ENCODE measurements around the gene WDR74. TPM values are rescaled to one million over a fixed set of nuclear protein-coding genes. Genes with fewer than 3 reads are reported as not detected.
A peak's percentile ranks its signal among the peaks of the same experiment; 100 is the strongest.

Gene WDR74
- total and polyA plus RNA-seq, 2 of the 13 experiments (the other 11 are each of a cell fraction or from before 2014, with no cell fraction given) = 77.0 to 83.3 TPM

- TF ChIP-seq, protein P1, sequence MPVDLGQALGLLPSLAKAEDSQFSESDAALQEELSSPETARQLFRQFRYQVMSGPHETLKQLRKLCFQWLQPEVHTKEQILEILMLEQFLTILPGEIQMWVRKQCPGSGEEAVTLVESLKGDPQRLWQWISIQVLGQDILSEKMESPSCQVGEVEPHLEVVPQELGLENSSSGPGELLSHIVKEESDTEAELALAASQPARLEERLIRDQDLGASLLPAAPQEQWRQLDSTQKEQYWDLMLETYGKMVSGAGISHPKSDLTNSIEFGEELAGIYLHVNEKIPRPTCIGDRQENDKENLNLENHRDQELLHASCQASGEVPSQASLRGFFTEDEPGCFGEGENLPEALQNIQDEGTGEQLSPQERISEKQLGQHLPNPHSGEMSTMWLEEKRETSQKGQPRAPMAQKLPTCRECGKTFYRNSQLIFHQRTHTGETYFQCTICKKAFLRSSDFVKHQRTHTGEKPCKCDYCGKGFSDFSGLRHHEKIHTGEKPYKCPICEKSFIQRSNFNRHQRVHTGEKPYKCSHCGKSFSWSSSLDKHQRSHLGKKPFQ (CRISPR knock-in tag; IDR thresholded peaks at IDR 0.05; ENCODE audit: insufficient replicate concordance) = peak; percentile 4
- TF ChIP-seq ZNF543 (CRISPR knock-in tag; IDR thresholded peaks at IDR 0.05) (no peak), KMT2A (CRISPR knock-in tag; IDR thresholded peaks at IDR 0.05) (peak; percentile 8; the same call in 1 of the 2 replicates), DMAP1 (CRISPR knock-in tag; IDR thresholded peaks at IDR 0.05) (no peak), ZNF761 (CRISPR knock-in tag; conservative IDR thresholded peaks at IDR 0.05) (0 out of 2 replicates have a peak, but pooled peaks have one; percentile 7), ZNF879 (CRISPR knock-in tag; IDR thresholded peaks at IDR 0.05) (no peak), STAG1 (CRISPR knock-in tag; IDR thresholded peaks at IDR 0.05) (no peak), RCOR2 (CRISPR knock-in tag; IDR thresholded peaks at IDR 0.05) (no peak), ZNF468 (CRISPR knock-in tag; IDR thresholded peaks at IDR 0.05) (0 out of 2 replicates have a peak, but pooled peaks have one; percentile 6), ZNF883 (CRISPR knock-in tag; IDR thresholded peaks at IDR 0.05; ENCODE audit: not compliant biosample characterization) (no peak), ZNF251 (CRISPR knock-in tag; IDR thresholded peaks at IDR 0.05) (no peak), SMAD9 (CRISPR knock-in tag; IDR thresholded peaks at IDR 0.05) (peak; percentile 13; the same call in 1 of the 2 replicates), RBAK (CRISPR knock-in tag; IDR thresholded peaks at IDR 0.05) (no peak), ZFX (CRISPR knock-in tag; IDR thresholded peaks at IDR 0.05; ENCODE audit: low read depth) (no peak), IKZF1 (IDR thresholded peaks at IDR 0.05) (no peak), ZNF441 (CRISPR knock-in tag; IDR thresholded peaks at IDR 0.05; ENCODE audit: borderline replicate concordance) (peak; percentile 54; the same call in 1 of the 2 replicates), POGZ (CRISPR knock-in tag; IDR thresholded peaks at IDR 0.05) (no peak), NR2C2 (CRISPR knock-in tag; IDR thresholded peaks at IDR 0.05; ENCODE audit: borderline replicate concordance) (no peak), ZNF547 (CRISPR knock-in tag; IDR thresholded peaks at IDR 0.05) (no peak), ATM (IDR thresholded peaks at IDR 0.05; ENCODE audit: borderline replicate concordance) (no peak), SOX6 (IDR thresholded peaks at IDR 0.05) (no peak), SOX6 (CRISPR knock-in tag; IDR thresholded peaks at IDR 0.05) (no peak), ZNF383 (CRISPR knock-in tag; IDR thresholded peaks at IDR 0.05; ENCODE audit: borderline replicate concordance) (no peak), ZNF615 (CRISPR knock-in tag; IDR thresholded peaks at IDR 0.05; ENCODE audit: borderline replicate concordance) (no peak)
- TF ChIP-seq, protein P2, sequence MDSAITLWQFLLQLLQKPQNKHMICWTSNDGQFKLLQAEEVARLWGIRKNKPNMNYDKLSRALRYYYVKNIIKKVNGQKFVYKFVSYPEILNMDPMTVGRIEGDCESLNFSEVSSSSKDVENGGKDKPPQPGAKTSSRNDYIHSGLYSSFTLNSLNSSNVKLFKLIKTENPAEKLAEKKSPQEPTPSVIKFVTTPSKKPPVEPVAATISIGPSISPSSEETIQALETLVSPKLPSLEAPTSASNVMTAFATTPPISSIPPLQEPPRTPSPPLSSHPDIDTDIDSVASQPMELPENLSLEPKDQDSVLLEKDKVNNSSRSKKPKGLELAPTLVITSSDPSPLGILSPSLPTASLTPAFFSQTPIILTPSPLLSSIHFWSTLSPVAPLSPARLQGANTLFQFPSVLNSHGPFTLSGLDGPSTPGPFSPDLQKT (CRISPR knock-in tag; IDR thresholded peaks at IDR 0.05; ENCODE audit: borderline replicate concordance) = no peak
- TF ChIP-seq, protein P3, sequence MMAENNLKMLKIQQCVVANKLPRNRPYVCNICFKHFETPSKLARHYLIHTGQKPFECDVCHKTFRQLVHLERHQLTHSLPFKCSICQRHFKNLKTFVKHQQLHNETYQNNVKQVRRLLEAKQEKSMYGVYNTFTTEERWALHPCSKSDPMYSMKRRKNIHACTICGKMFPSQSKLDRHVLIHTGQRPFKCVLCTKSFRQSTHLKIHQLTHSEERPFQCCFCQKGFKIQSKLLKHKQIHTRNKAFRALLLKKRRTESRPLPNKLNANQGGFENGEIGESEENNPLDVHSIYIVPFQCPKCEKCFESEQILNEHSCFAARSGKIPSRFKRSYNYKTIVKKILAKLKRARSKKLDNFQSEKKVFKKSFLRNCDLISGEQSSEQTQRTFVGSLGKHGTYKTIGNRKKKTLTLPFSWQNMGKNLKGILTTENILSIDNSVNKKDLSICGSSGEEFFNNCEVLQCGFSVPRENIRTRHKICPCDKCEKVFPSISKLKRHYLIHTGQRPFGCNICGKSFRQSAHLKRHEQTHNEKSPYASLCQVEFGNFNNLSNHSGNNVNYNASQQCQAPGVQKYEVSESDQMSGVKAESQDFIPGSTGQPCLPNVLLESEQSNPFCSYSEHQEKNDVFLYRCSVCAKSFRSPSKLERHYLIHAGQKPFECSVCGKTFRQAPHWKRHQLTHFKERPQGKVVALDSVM (CRISPR knock-in tag; IDR thresholded peaks at IDR 0.05) = no peak
- TF ChIP-seq, protein P4, sequence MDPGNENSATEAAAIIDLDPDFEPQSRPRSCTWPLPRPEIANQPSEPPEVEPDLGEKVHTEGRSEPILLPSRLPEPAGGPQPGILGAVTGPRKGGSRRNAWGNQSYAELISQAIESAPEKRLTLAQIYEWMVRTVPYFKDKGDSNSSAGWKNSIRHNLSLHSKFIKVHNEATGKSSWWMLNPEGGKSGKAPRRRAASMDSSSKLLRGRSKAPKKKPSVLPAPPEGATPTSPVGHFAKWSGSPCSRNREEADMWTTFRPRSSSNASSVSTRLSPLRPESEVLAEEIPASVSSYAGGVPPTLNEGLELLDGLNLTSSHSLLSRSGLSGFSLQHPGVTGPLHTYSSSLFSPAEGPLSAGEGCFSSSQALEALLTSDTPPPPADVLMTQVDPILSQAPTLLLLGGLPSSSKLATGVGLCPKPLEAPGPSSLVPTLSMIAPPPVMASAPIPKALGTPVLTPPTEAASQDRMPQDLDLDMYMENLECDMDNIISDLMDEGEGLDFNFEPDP (CRISPR knock-in tag; conservative IDR thresholded peaks at IDR 0.05) = no peak
These were observed 17.0 kb upstream of the WDR74 start (continued) for GRCh38 chr11:62856333-62856895.

All from HepG2 (cell line).